ENCODE results near the gene SHF. TPM values are rescaled to one million over a fixed set of nuclear protein-coding genes. Genes with fewer than 3 reads are reported as not detected.

Gene SHF
- total RNA-seq, 1 donor, result 3.3 TPM

DNA sequence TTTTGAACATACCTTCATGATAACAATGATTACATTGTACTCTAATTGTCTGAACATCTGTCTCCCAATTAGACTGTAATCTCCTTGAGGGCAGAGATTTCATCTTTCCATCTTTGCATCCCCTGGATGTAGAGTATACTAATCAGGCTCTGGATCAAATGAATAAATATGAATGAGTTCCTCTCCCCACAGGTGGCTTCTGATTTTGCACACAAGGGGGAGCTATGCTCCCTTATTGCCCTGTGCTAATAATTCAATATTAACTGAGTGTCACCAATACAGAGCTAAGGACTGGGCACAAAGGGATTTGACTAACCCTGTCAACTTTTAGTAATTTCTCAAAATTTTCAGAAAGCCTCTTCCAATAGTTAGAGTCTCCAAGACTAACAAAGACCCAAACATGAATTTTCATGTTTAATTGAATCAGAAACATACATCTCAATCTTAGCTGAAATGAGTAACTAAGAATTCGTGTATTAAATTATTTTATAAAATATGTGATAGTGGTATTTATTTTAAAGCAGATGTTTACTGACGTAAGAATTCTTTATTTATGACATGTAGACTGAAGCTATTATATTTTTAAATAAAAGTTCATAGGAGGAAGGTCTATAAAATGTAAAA, 61.1 kb downstream of the SHF start:
- Histone ChIP-seq H3K36me3 (ENCODE audit: insufficient read depth, low read length) (no peaks in the 10 kb centered on the region), H3K4me2 (ENCODE audit: insufficient read depth, low read length) (no peak overlapping the region), H3K9me3 (ENCODE audit: low read depth, low read length) (no peaks in the 10 kb centered on the region), H2AFZ (ENCODE audit: low read length) (no peak overlapping the region), H3K27ac (ENCODE audit: low read depth, low read length) (no peak overlapping the region), H3K79me2 (ENCODE audit: insufficient read depth, low read length) (no peaks in the 10 kb centered on the region), H3K4me3 (ENCODE audit: insufficient read depth, low read length) (no peak overlapping the region), H3K27me3 (ENCODE audit: insufficient read depth, low read length) (peaks cover 58% of the 10 kb centered on the region), H3K4me1 (ENCODE audit: insufficient read depth, low read length) (peaks cover 7% of the 10 kb centered on the region), H4K20me1 (ENCODE audit: insufficient read depth, low read length) (no peaks in the 10 kb centered on the region)
- TF ChIP-seq, protein P1, sequence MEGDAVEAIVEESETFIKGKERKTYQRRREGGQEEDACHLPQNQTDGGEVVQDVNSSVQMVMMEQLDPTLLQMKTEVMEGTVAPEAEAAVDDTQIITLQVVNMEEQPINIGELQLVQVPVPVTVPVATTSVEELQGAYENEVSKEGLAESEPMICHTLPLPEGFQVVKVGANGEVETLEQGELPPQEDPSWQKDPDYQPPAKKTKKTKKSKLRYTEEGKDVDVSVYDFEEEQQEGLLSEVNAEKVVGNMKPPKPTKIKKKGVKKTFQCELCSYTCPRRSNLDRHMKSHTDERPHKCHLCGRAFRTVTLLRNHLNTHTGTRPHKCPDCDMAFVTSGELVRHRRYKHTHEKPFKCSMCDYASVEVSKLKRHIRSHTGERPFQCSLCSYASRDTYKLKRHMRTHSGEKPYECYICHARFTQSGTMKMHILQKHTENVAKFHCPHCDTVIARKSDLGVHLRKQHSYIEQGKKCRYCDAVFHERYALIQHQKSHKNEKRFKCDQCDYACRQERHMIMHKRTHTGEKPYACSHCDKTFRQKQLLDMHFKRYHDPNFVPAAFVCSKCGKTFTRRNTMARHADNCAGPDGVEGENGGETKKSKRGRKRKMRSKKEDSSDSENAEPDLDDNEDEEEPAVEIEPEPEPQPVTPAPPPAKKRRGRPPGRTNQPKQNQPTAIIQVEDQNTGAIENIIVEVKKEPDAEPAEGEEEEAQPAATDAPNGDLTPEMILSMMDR (IDR thresholded peaks at IDR 0.05; ENCODE audit: extremely low read depth, low read depth, low read length), result peak; percentile 82
- peak; percentile 87 for DNase-seq (ENCODE audit: insufficient read length, low spot score, missing footprints)

DNA sequence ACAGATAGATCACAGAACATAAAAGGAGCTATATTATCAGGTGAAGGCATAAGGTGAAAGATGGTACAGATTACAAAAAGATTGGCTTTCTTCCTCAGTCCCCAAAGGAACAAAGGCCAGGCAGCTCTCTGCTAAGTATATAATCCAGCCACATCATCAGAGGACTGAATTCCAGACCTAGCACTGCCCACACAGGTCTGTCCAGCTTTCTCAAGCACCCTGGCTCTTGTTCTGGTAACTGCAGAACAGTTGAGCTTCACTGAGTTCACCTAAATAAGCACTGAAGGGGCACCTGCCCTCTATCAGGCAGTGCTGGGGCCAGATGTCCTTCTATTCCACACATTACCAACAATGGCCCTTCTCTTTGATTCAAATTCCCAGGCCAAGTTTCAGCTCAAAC, 64.4 kb downstream of the SHF start:
- H3K4me1 ChIP-seq (ENCODE audit: insufficient read depth, low read length), result peaks cover 12% of the 10 kb centered on the region
- DNase-seq (ENCODE audit: insufficient read length, low spot score, missing footprints), result no peak
- H3K79me2 ChIP-seq (ENCODE audit: insufficient read depth, low read length), result no peaks in the 10 kb centered on the region
- H3K4me2 ChIP-seq (ENCODE audit: insufficient read depth, low read length), result no peak overlapping the region
- H4K20me1 ChIP-seq (ENCODE audit: insufficient read depth, low read length), result no peaks in the 10 kb centered on the region
- H3K9me3 ChIP-seq (ENCODE audit: low read depth, low read length), result no peaks in the 10 kb centered on the region
- no peak overlapping the region for H3K27ac ChIP-seq (ENCODE audit: low read depth, low read length)
- TF ChIP-seq, protein P1 (IDR thresholded peaks at IDR 0.05; ENCODE audit: extremely low read depth, low read depth, low read length), result no peak
- no peak overlapping the region for H3K4me3 ChIP-seq (ENCODE audit: insufficient read depth, low read length)
- H3K27me3 ChIP-seq (ENCODE audit: insufficient read depth, low read length), result peaks cover 26% of the 10 kb centered on the region
- H3K36me3 ChIP-seq (ENCODE audit: insufficient read depth, low read length), result no peaks in the 10 kb centered on the region
- H2AFZ ChIP-seq (ENCODE audit: low read length), result no peak overlapping the region

DNA sequence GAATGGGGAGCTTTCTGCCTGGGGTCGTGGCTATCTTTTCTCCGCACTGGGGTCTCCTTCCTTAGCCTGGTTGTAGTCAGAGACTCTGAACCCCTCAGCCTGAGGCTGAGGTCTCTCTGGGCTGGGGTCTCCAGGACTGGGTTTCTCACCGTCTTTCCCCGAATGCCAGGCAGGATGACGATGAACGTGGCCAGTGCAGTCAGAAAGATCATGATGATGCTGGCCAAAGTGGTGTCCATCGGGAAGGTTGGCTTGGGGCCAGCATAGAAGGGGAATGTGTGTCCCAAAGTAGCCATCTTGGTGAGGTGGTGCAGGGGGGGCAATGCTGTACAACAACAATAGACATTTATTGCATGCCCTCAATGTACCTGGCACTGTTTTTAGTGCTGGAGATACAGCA, 65.0 kb downstream of the SHF start:
- no peak overlapping the region for H3K4me3 ChIP-seq (ENCODE audit: insufficient read depth, low read length)
- no peak overlapping the region for H2AFZ ChIP-seq (ENCODE audit: low read length)
- no peaks in the 10 kb centered on the region for H4K20me1 ChIP-seq (ENCODE audit: insufficient read depth, low read length)
- TF ChIP-seq, protein P1 (IDR thresholded peaks at IDR 0.05; ENCODE audit: extremely low read depth, low read depth, low read length), result no peak
- no peaks in the 10 kb centered on the region for H3K79me2 ChIP-seq (ENCODE audit: insufficient read depth, low read length)
- H3K4me2 ChIP-seq (ENCODE audit: insufficient read depth, low read length), result no peak overlapping the region
- no peak overlapping the region for H3K27ac ChIP-seq (ENCODE audit: low read depth, low read length)
- H3K27me3 ChIP-seq (ENCODE audit: insufficient read depth, low read length), result peaks cover 19% of the 10 kb centered on the region
- no peaks in the 10 kb centered on the region for H3K36me3 ChIP-seq (ENCODE audit: insufficient read depth, low read length)
- H3K9me3 ChIP-seq (ENCODE audit: low read depth, low read length), result no peaks in the 10 kb centered on the region
- DNase-seq (ENCODE audit: insufficient read length, low spot score, missing footprints), result peak; percentile 46
- peaks cover 12% of the 10 kb centered on the region for H3K4me1 ChIP-seq (ENCODE audit: insufficient read depth, low read length)

DNA sequence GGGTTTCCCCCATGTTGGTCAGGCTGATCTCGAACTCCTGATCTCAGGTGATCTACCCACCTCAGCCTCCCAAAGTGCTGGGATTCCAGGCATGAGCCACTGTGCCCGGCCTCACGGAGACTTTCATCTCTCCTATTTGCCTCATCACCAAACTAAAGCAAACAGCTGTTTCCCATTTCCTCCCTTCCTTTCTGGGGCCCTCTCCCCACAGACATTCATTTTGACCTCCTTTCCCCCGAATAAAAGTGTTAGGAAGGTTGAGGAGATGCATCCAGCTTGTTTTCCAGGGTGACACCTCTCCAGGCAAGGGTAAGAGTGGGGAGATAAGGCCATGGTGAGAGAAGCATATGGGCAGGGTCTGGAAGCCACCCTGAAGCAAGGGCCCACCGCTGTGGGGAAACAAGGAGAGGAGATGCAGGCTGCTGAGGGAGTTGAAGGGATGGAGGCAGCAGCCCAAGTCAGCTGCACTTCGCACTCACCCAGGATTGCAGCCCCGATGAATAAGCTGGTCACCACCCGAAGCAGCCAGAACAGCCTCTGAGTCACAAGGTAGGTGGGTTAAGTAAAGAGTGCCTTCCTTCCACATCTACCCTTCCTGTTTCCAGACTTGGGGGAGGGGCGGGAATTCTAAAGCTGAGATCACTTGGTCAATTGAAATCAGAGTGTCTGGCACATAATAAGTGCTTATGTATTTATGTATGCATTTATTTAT, 65.9 kb downstream of the SHF start:
- H3K79me2 ChIP-seq (ENCODE audit: insufficient read depth, low read length), result no peaks in the 10 kb centered on the region
- peak overlapping the region; percentile 61 for H2AFZ ChIP-seq (ENCODE audit: low read length)
- no peaks in the 10 kb centered on the region for H4K20me1 ChIP-seq (ENCODE audit: insufficient read depth, low read length)
- H3K27me3 ChIP-seq (ENCODE audit: insufficient read depth, low read length), result peaks cover 24% of the 10 kb centered on the region
- TF ChIP-seq, protein P1 (IDR thresholded peaks at IDR 0.05; ENCODE audit: extremely low read depth, low read depth, low read length), result no peak
- H3K36me3 ChIP-seq (ENCODE audit: insufficient read depth, low read length), result no peaks in the 10 kb centered on the region
- peak overlapping the region; percentile 40 for H3K4me2 ChIP-seq (ENCODE audit: insufficient read depth, low read length)
- H3K9me3 ChIP-seq (ENCODE audit: low read depth, low read length), result no peaks in the 10 kb centered on the region
- peak overlapping the region; percentile 45 for H3K27ac ChIP-seq (ENCODE audit: low read depth, low read length)
- peaks cover 12% of the 10 kb centered on the region for H3K4me1 ChIP-seq (ENCODE audit: insufficient read depth, low read length)
- peak overlapping the region; percentile 31 for H3K4me3 ChIP-seq (ENCODE audit: insufficient read depth, low read length)
- peak; percentile 99 for DNase-seq (ENCODE audit: insufficient read length, low spot score, missing footprints)

All from osteoblast (primary cell).